ENCODE measurements around the gene NKX1-2. TPM values are rescaled to one million over a fixed set of nuclear protein-coding genes. Genes with fewer than 3 reads are reported as not detected.

NKX1-2 gene
- not detected for polyA plus RNA-seq (ENCODE audit: insufficient read length in 10 of 10)
- long read RNA-seq, donor 1 = 0 reads
- long read RNA-seq, donor 2 = 0 reads
- long read RNA-seq, donor 3 = 0 reads
- long read RNA-seq, donor 4 = 0 reads
- long read RNA-seq, donor 5 = 0 reads
- long read RNA-seq, donor 6 = 0 reads
- long read RNA-seq, donor 7 = 0 reads
- long read RNA-seq, donor 8 = 0 reads
- long read RNA-seq, donor 9 = 0 reads

- DNase-seq = peak in 1 of 3 donors; percentile 25
Measured at GRCh38 chr10:124450012-124450782, at the start of gene NKX1-2. TSS of gene NKX1-2 (minus strand) at chr10:124450035. CDS start at chr10:124449943, 92 bp downstream.

GRCh38 chr10:124498056-124498455 is 48.2 kb upstream of the NKX1-2 start:
- no peak for DNase-seq

- DNase-seq = no peak
Measured at GRCh38 chr10:124497196-124497881, 47.5 kb upstream of the NKX1-2 start.

GRCh38 chr10:124496620-124497019 is 46.8 kb upstream of the NKX1-2 start:
- no peak for DNase-seq

GRCh38 chr10:124496150-124496549 is 46.3 kb upstream of the NKX1-2 start:
- DNase-seq = no peak

- no peak for DNase-seq
Measured at GRCh38 chr10:124495725-124496124, 45.9 kb upstream of the NKX1-2 start.

- no peak for DNase-seq
Measured at GRCh38 chr10:124495162-124495561, 45.3 kb upstream of the NKX1-2 start.

GRCh38 chr10:124494046-124494807 is 44.4 kb upstream of the NKX1-2 start:
- peak in 2 of 3 donors; percentile 9 to 39 for DNase-seq

- no peak for DNase-seq
Measured at GRCh38 chr10:124493214-124493882, 43.5 kb upstream of the NKX1-2 start.

GRCh38 chr10:124492266-124492665 is 42.4 kb upstream of the NKX1-2 start:
- no peak for DNase-seq

GRCh38 chr10:124491105-124491504 is 41.3 kb upstream of the NKX1-2 start:
- DNase-seq = no peak

GRCh38 chr10:124486635-124487034 is 36.8 kb upstream of the NKX1-2 start:
- no peak for DNase-seq

GRCh38 chr10:124484661-124485060 is 34.8 kb upstream of the NKX1-2 start:
- no peak for DNase-seq

GRCh38 chr10:124484031-124484430 is 34.2 kb upstream of the NKX1-2 start:
- DNase-seq = no peak

- DNase-seq = no peak
Measured at GRCh38 chr10:124482876-124483275, 33.0 kb upstream of the NKX1-2 start.

GRCh38 chr10:124482236-124482800 is 32.5 kb upstream of the NKX1-2 start:
- DNase-seq = no peak

- no peak for DNase-seq
Measured at GRCh38 chr10:124481717-124482116, 31.9 kb upstream of the NKX1-2 start.

- no peak for DNase-seq
Measured at GRCh38 chr10:124480860-124481259, 31.0 kb upstream of the NKX1-2 start.

GRCh38 chr10:124478515-124478914 is 28.7 kb upstream of the NKX1-2 start:
- DNase-seq = no peak

- no peak for DNase-seq
Measured at GRCh38 chr10:124477614-124478363, 28.0 kb upstream of the NKX1-2 start.

All from muscle of back (tissue), 13 donors.